Measurements from ENCODE around the gene CADPS. TPM values are rescaled to one million over a fixed set of nuclear protein-coding genes. Genes with fewer than 3 reads are reported as not detected.

Gene CADPS
- total RNA-seq, 1 experiment from 2014 or later = not detected

DNA sequence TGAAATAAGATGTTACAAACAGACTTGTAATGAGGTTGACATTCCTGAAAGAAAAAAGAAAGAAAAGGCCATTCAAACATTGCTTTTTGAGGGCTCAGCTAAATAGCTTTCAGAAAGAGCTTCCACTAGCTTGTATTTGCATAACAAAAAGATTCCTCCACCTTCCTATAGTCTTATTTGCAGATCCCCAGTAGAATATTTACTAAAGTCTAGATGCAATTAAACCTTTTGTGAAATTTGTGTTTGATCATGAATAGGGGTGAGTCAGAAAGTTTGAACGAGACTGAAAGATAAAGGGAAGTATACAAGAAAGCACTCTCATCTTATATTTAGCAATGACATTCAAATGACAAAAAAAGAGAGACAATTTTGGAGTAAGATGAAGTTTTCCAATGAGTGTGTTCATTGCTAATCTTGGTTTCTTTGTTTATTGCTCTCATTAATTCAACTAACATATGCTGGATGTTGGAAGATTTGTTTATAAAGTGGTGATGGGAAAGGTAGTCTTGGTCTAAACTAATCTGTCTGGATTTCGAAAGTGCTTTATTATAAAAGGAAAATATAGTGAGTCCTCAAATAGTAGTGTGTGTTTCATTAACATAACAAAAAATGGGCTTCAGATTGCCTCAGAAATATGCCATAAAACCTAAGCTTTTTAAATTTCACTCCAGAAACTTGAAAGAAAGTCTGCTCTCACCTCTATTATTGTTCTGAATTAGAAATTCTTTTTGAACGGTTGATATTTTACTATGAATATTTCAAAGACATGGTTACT, 9.1 kb upstream of the CADPS start:
- TF ChIP-seq, protein P1, sequence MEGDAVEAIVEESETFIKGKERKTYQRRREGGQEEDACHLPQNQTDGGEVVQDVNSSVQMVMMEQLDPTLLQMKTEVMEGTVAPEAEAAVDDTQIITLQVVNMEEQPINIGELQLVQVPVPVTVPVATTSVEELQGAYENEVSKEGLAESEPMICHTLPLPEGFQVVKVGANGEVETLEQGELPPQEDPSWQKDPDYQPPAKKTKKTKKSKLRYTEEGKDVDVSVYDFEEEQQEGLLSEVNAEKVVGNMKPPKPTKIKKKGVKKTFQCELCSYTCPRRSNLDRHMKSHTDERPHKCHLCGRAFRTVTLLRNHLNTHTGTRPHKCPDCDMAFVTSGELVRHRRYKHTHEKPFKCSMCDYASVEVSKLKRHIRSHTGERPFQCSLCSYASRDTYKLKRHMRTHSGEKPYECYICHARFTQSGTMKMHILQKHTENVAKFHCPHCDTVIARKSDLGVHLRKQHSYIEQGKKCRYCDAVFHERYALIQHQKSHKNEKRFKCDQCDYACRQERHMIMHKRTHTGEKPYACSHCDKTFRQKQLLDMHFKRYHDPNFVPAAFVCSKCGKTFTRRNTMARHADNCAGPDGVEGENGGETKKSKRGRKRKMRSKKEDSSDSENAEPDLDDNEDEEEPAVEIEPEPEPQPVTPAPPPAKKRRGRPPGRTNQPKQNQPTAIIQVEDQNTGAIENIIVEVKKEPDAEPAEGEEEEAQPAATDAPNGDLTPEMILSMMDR (IDR thresholded peaks at IDR 0.05; ENCODE audit: unreplicated experiment) = no peak
- no peaks in the 10 kb centered on the region for H3K9me3 Mint-ChIP-seq (ENCODE audit: low read depth, unreplicated experiment)
- H3K4me1 Mint-ChIP-seq (ENCODE audit: low read depth, unreplicated experiment) = no peaks in the 10 kb centered on the region
- no peak for DNase-seq
- no peaks in the 10 kb centered on the region for H3K36me3 Mint-ChIP-seq (ENCODE audit: insufficient read depth, unreplicated experiment)
- H3K4me3 Mint-ChIP-seq (ENCODE audit: low read depth, unreplicated experiment) = no peak overlapping the region
- CTCF ChIA-PET = no interaction called here
- H3K27ac Mint-ChIP-seq (ENCODE audit: unreplicated experiment) = no peak overlapping the region
- no TSS peak for BruUV-seq (replicated peaks)
- intact Hi-C loops (cut with micrococcal nuclease; ENCODE audit: unreplicated experiment) = no loop called here
- H3K27me3 Mint-ChIP-seq (ENCODE audit: unreplicated experiment) = peaks cover 10% of the 10 kb centered on the region

DNA sequence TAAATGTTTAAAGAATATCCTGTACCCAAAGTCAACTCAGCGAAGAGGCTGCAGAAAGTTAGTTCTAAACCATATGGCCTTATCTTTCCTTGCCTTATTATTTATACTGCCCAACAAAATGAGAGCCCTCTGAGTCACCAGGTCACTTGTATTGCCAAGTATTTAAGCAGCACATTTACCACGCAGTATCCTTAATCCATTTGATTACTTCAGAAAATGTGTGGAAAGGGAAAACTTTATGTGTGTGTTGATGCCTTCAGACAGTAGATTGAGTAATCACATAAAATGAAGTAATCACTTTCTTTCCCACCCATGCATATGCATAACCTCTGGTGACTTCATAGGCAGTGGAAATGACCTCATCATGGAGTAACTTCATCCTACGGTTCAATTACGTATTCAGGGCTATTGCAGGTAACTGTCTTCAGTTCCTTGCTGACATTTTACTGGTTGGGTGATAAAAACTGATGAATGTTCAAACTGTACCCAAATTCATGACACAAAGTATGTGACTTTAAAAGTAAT, 7.5 kb upstream of the CADPS start:
- TF ChIP-seq, protein P1 (IDR thresholded peaks at IDR 0.05; ENCODE audit: unreplicated experiment) = no peak
- Mint-ChIP-seq H3K9me3 (ENCODE audit: low read depth, unreplicated experiment) (no peaks in the 10 kb centered on the region), H3K27me3 (ENCODE audit: unreplicated experiment) (peaks cover 5% of the 10 kb centered on the region), H3K27ac (ENCODE audit: unreplicated experiment) (no peak overlapping the region), H3K4me1 (ENCODE audit: low read depth, unreplicated experiment) (no peaks in the 10 kb centered on the region), H3K4me3 (ENCODE audit: low read depth, unreplicated experiment) (no peak overlapping the region), H3K36me3 (ENCODE audit: insufficient read depth, unreplicated experiment) (no peaks in the 10 kb centered on the region)
- no peak for DNase-seq
- no TSS peak for BruUV-seq (replicated peaks)
- intact Hi-C loops (cut with micrococcal nuclease; ENCODE audit: unreplicated experiment) = no loop called here
- CTCF ChIA-PET = no interaction called here

DNA sequence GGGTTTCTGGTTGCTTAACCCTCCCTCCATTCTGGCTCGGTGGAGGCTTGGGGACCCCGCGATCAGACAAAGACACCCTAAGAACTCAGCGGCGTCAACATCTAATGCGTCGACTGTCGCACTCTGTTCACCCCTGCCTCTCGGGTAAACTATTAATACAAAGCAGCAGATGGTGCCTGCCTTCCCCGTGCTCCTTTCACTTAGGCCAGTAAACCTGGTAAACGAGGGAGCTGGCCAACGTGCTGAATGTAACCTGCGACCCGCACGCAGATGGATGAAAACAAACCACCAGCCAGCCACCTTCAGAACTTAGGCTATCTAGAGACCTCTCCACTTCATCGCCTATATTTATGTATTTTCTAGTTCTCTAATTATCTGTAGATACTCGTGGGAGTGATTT, 848 bp upstream of the CADPS start:
- H3K27ac Mint-ChIP-seq (ENCODE audit: unreplicated experiment) = no peak overlapping the region
- BruUV-seq (replicated peaks) = no TSS peak
- intact Hi-C loops (cut with micrococcal nuclease; ENCODE audit: unreplicated experiment) = loop anchor here (5.0 to 10.0 kb wide), 3 partner anchors 119 to 349 kb away; no protein-coding TSS in a partner anchor

DNA sequence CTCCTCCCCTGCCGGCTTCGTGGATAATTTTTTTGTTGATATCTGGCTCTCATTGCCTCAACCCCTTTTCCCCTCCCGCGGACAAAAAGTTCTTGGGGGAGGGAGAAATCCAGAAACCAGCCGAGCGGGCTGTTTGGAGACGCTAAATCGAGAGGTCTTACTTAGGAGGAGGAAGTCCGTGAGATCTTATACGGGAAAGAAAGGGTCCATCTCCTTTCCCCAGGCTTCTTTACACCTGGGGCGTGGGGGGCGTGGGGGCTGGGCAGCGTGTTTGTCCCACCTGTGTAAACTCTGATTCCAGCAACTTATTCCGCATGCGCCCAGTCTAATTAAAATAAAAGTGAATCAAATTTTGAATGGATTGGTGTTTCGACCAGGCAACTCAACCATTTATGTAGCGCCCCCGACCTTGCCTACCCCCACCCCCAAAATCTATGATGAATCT, 364 bp upstream of the CADPS start:
- Mint-ChIP-seq H3K9me3 (ENCODE audit: low read depth, unreplicated experiment) (peaks cover 2% of the 10 kb centered on the region), H3K4me3 (ENCODE audit: low read depth, unreplicated experiment) (no peak overlapping the region), H3K4me1 (ENCODE audit: low read depth, unreplicated experiment) (peaks cover 8% of the 10 kb centered on the region), H3K27me3 (ENCODE audit: unreplicated experiment) (peaks cover 62% of the 10 kb centered on the region), H3K27ac (ENCODE audit: unreplicated experiment) (no peak overlapping the region), H3K36me3 (ENCODE audit: insufficient read depth, unreplicated experiment) (peaks cover 15% of the 10 kb centered on the region)
- TF ChIP-seq, protein P1 (IDR thresholded peaks at IDR 0.05; ENCODE audit: unreplicated experiment) = no peak
- no peak for DNase-seq
- BruUV-seq (replicated peaks) = no TSS peak
- intact Hi-C loops (cut with micrococcal nuclease; ENCODE audit: unreplicated experiment) = loop anchor here (5.0 to 10.0 kb wide), 3 partner anchors 119 to 349 kb away; no protein-coding TSS in a partner anchor
- CTCF ChIA-PET = no interaction called here

More for the DNA sequence above, 848 bp upstream of the CADPS start:
- CTCF ChIA-PET = no interaction called here
- Mint-ChIP-seq H3K27me3 (ENCODE audit: unreplicated experiment) (peaks cover 62% of the 10 kb centered on the region), H3K4me3 (ENCODE audit: low read depth, unreplicated experiment) (no peak overlapping the region), H3K36me3 (ENCODE audit: insufficient read depth, unreplicated experiment) (peaks cover 15% of the 10 kb centered on the region), H3K4me1 (ENCODE audit: low read depth, unreplicated experiment) (peaks cover 8% of the 10 kb centered on the region), H3K9me3 (ENCODE audit: low read depth, unreplicated experiment) (peaks cover 2% of the 10 kb centered on the region)
- TF ChIP-seq, protein P1 (IDR thresholded peaks at IDR 0.05; ENCODE audit: unreplicated experiment) = no peak
- peak; percentile 72 for DNase-seq
